Neural cell (in vitro differentiated cells): ENCODE data around the gene PPHLN1. TPM values are rescaled to one million over a fixed set of nuclear protein-coding genes. Genes with fewer than 3 reads are reported as not detected.
"Not testable (repeated sequence)": the region's sequence is repeated elsewhere in the genome, so short reads cannot be mapped to it uniquely, and the experiment has no call there.

ENCODE experiments used
- H2AFZ ChIP-seq: fragments of 200-600, 300-800 bp; sonication (generic), shearing (Covaris generic); 2 replicates; pipeline ENCODE4 v1.6.0; 2014; ENCODE audit warnings: low read depth, mild to moderate bottlenecking, antibody characterized with exemption, low read length, moderate library complexity
- H3F3A ChIP-seq: fragments of 200-600 bp; shearing (Covaris generic); 2 replicates; pipeline ENCODE4 v1.6.1; 2016; ENCODE audit warnings: mild to moderate bottlenecking, moderate library complexity, mixed read lengths, antibody characterized with exemption, low read length; ENCODE audit not compliant: insufficient read depth, poor library complexity, severe bottlenecking
- H3K27ac ChIP-seq: fragments of 200-600, 300-800 bp; sonication (generic), shearing (Covaris generic); 2 replicates; pipeline ENCODE4 v1.5.1; 2014; ENCODE audit warnings: mild to moderate bottlenecking, low read length, moderate library complexity
- H3K27me3 ChIP-seq: fragments of 300-800, 200-600 bp; sonication (generic), shearing (Covaris generic); 2 replicates; pipeline ENCODE4 v1.6.0; 2014; ENCODE audit warnings: mild to moderate bottlenecking, low read depth, low read length, moderate library complexity; ENCODE audit not compliant: insufficient read depth
- H3K36me3 ChIP-seq: fragments of 300-800, 200-600 bp; sonication (generic), shearing (Covaris generic); 2 replicates; pipeline ENCODE4 v1.5.1; 2014; ENCODE audit warnings: mild to moderate bottlenecking, antibody characterized with exemption, low read length, moderate library complexity; ENCODE audit not compliant: insufficient read depth
- H3K4me2 ChIP-seq: fragments of 300-800, 200-600 bp; sonication (generic), shearing (Covaris generic); 2 replicates; pipeline ENCODE4 v1.6.0; 2014; ENCODE audit warnings: mild to moderate bottlenecking, low read length
- H3K4me3 ChIP-seq: fragments of 300-800, 200-600 bp; sonication (generic), shearing (Covaris generic); 2 replicates; pipeline ENCODE4 v1.5.1; 2014; ENCODE audit warnings: mild to moderate bottlenecking, low read length, moderate library complexity
- H3K79me2 ChIP-seq: fragments of 200-600 bp; shearing (Covaris generic); replicated peaks from 2 replicates; pipeline ENCODE4 v1.6.0; 2014; ENCODE audit warnings: mild to moderate bottlenecking, low read length, moderate library complexity; ENCODE audit not compliant: insufficient read depth
- H3K9ac ChIP-seq: fragments of 300-800, 200-600 bp; sonication (generic), shearing (Covaris generic); 2 replicates; pipeline ENCODE4 v1.6.1; 2016; ENCODE audit warnings: mild to moderate bottlenecking, low read length, mixed read lengths
- H3K9me2 ChIP-seq: fragments of 200-600 bp; shearing (Covaris generic); 2 replicates; pipeline ENCODE4 v1.6.1; 2016; ENCODE audit warnings: mild to moderate bottlenecking, low read length, mixed read lengths; ENCODE audit not compliant: insufficient read depth
- H3K9me3 ChIP-seq: fragments of 200-600, 300-800 bp; sonication (generic), shearing (Covaris generic); 2 replicates; pipeline ENCODE4 v1.6.1; 2016; ENCODE audit warnings: mild to moderate bottlenecking, mixed run types, low read length, moderate library complexity, mixed read lengths
- H4K20me1 ChIP-seq: fragments of 200-600 bp; shearing (Covaris generic); 2 replicates; pipeline ENCODE4 v1.6.1; 2016; ENCODE audit warnings: mild to moderate bottlenecking, mixed run types; ENCODE audit not compliant: insufficient read depth
- EP300 ChIP-seq: fragments of 450-650 bp; conservative IDR thresholded peaks from 2 replicates; pipeline ENCODE4 v1.6.1; 2014; ENCODE audit warnings: antibody characterized with exemption, mild to moderate bottlenecking, moderate library complexity; ENCODE audit not compliant: poor library complexity, severe bottlenecking
- EZH2 ChIP-seq: fragments of 200-600, 300-800 bp; shearing (Covaris generic), sonication (generic); IDR thresholded peaks from 2 replicates; pipeline ENCODE4 v1.6.1; 2014; ENCODE audit warnings: antibody characterized with exemption, low read length, borderline replicate concordance, mild to moderate bottlenecking; ENCODE audit not compliant: insufficient read depth, poor library complexity, severe bottlenecking
- MXI1 ChIP-seq: fragments of 450-650 bp; conservative IDR thresholded peaks from 2 replicates; pipeline ENCODE4 v1.6.1; 2014; ENCODE audit warnings: antibody characterized with exemption, mild to moderate bottlenecking; ENCODE audit not compliant: poor library complexity, severe bottlenecking
- RAD21 ChIP-seq: fragments of 450-650 bp; conservative IDR thresholded peaks from 2 replicates; pipeline ENCODE4 v1.6.1; 2014; ENCODE audit warnings: antibody characterized with exemption, mild to moderate bottlenecking, moderate library complexity
- TAF1 ChIP-seq: IDR thresholded peaks from 2 replicates; pipeline ENCODE4 v1.6.1; 2012; ENCODE audit warnings: low read depth
- polyA plus RNA-seq: library from polyadenylated mRNA; depleted of rRNA; stranded (reverse); fragments of >200 nt; gene quantifications from 2 replicates; pipeline ENCODE4 v1.2.3, GENCODE V29; 2014
- TF ChIP-seq, protein P1 (sequence below): IDR thresholded peaks from 2 replicates; pipeline ENCODE4 v1.6.1; 2012; ENCODE audit warnings: borderline replicate concordance
- TF ChIP-seq, protein P2 (sequence below): fragments of 450-650 bp; IDR thresholded peaks from 2 replicates; pipeline ENCODE4 v1.5.1; 2014; ENCODE audit warnings: antibody characterized with exemption, mild to moderate bottlenecking, moderate library complexity; ENCODE audit not compliant: poor library complexity, severe bottlenecking

The PPHLN1 gene
- polyA plus RNA-seq, 1 donor from 2014 or later, result 192 TPM

GRCh38 chr12:42346403-42347002 lies 20.5 kb downstream of the PPHLN1 start:
- no peaks in the 10 kb centered on the region for H3K36me3 ChIP-seq
- H3K4me2 ChIP-seq, result no peak overlapping the region
- peaks cover 3% of the 10 kb centered on the region for H4K20me1 ChIP-seq
- no peak overlapping the region for H3K9ac ChIP-seq
- H3F3A ChIP-seq, result no peaks in the 10 kb centered on the region
- H3K27ac ChIP-seq, result no peak overlapping the region
- H3K4me3 ChIP-seq, result no peak overlapping the region
- TF ChIP-seq RAD21 (no peak), TAF1 (no peak), MXI1 (no peak)
- TF ChIP-seq, protein P1, sequence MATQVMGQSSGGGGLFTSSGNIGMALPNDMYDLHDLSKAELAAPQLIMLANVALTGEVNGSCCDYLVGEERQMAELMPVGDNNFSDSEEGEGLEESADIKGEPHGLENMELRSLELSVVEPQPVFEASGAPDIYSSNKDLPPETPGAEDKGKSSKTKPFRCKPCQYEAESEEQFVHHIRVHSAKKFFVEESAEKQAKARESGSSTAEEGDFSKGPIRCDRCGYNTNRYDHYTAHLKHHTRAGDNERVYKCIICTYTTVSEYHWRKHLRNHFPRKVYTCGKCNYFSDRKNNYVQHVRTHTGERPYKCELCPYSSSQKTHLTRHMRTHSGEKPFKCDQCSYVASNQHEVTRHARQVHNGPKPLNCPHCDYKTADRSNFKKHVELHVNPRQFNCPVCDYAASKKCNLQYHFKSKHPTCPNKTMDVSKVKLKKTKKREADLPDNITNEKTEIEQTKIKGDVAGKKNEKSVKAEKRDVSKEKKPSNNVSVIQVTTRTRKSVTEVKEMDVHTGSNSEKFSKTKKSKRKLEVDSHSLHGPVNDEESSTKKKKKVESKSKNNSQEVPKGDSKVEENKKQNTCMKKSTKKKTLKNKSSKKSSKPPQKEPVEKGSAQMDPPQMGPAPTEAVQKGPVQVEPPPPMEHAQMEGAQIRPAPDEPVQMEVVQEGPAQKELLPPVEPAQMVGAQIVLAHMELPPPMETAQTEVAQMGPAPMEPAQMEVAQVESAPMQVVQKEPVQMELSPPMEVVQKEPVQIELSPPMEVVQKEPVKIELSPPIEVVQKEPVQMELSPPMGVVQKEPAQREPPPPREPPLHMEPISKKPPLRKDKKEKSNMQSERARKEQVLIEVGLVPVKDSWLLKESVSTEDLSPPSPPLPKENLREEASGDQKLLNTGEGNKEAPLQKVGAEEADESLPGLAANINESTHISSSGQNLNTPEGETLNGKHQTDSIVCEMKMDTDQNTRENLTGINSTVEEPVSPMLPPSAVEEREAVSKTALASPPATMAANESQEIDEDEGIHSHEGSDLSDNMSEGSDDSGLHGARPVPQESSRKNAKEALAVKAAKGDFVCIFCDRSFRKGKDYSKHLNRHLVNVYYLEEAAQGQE, result no peak
- no peaks in the 10 kb centered on the region for H3K9me2 ChIP-seq
- peaks cover 25% of the 10 kb centered on the region for H3K79me2 ChIP-seq
- H3K27me3 ChIP-seq, result no peaks in the 10 kb centered on the region
- no peak overlapping the region for H2AFZ ChIP-seq
- no peaks in the 10 kb centered on the region for H3K9me3 ChIP-seq

- H3K36me3 ChIP-seq, H3K9me2 ChIP-seq, H2AFZ ChIP-seq, H3K9ac ChIP-seq, H3K4me2 ChIP-seq, H3K27ac ChIP-seq, H4K20me1 ChIP-seq, H3K27me3 ChIP-seq, H3K9me3 ChIP-seq, H3K4me3 ChIP-seq, H3F3A ChIP-seq: not testable (repeated sequence)
- H3K79me2 ChIP-seq, result peaks cover 12% of the 10 kb centered on the region
Observed at GRCh38 chr12:42349119-42350020, 23.4 kb downstream of the PPHLN1 start.

DNA sequence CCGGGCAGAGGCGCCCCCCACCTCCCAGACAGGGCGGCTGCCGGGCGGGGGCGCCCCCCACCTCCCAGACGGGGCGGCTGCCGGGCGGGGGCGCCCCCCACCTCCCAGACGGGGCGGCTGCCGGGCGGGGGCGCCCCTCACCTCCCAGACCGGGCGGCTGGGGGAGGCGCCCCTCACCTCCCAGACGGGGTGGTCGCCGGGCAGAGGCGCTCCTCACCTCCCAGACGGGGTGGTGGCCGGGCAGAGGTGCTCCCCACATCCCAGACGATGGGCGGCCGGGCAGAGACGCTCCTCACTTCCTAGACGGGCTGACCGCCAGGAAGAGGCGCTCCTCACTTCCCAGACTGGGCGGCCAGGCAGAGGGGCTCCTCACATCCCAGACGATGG lies 24.0 kb downstream of the PPHLN1 start:
- H3K9ac ChIP-seq, H2AFZ ChIP-seq, H3K27me3 ChIP-seq, H3K9me3 ChIP-seq, H4K20me1 ChIP-seq, H3F3A ChIP-seq, H3K4me2 ChIP-seq, H3K27ac ChIP-seq, H3K36me3 ChIP-seq, H3K4me3 ChIP-seq, H3K9me2 ChIP-seq: not testable (repeated sequence)
- H3K79me2 ChIP-seq, result peaks cover 12% of the 10 kb centered on the region

- Histone ChIP-seq H3K9ac (no peak overlapping the region), H3F3A (no peaks in the 10 kb centered on the region), H4K20me1 (no peaks in the 10 kb centered on the region), H3K9me3 (no peaks in the 10 kb centered on the region), H3K9me2 (no peaks in the 10 kb centered on the region), H3K36me3 (peaks cover 5% of the 10 kb centered on the region), H3K27ac (no peak overlapping the region), H3K79me2 (no peaks in the 10 kb centered on the region), H3K4me3 (no peak overlapping the region), H3K4me2 (no peak overlapping the region), H3K27me3 (no peaks in the 10 kb centered on the region), H2AFZ (no peak overlapping the region)
- no peak for TF ChIP-seq EZH2
- TF ChIP-seq TAF1, result no peak
- no peak for TF ChIP-seq RAD21
- TF ChIP-seq EP300, result no peak
- TF ChIP-seq, protein P1, result no peak
- TF ChIP-seq, protein P2, sequence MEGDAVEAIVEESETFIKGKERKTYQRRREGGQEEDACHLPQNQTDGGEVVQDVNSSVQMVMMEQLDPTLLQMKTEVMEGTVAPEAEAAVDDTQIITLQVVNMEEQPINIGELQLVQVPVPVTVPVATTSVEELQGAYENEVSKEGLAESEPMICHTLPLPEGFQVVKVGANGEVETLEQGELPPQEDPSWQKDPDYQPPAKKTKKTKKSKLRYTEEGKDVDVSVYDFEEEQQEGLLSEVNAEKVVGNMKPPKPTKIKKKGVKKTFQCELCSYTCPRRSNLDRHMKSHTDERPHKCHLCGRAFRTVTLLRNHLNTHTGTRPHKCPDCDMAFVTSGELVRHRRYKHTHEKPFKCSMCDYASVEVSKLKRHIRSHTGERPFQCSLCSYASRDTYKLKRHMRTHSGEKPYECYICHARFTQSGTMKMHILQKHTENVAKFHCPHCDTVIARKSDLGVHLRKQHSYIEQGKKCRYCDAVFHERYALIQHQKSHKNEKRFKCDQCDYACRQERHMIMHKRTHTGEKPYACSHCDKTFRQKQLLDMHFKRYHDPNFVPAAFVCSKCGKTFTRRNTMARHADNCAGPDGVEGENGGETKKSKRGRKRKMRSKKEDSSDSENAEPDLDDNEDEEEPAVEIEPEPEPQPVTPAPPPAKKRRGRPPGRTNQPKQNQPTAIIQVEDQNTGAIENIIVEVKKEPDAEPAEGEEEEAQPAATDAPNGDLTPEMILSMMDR, result no peak
- TF ChIP-seq MXI1, result no peak
Observed at GRCh38 chr12:42356344-42356743, 30.4 kb downstream of the PPHLN1 start.
